HEK293T (cell line): Measurements from ENCODE around the gene ICA1.

ENCODE experiments used
- CTCF ChIA-PET: fragments of 350-600 bp; formaldehyde crosslinking; extraction: SDS; loops from one replicate; lab custom pipeline; 2021; ENCODE audit warnings: antibody characterized with exemption, inconsistent platforms; lab: Yijun Ruan, JAX
- POLR2A ChIA-PET: fragments of 350-600 bp; formaldehyde crosslinking; extraction: SDS; loops from one replicate; lab custom pipeline; 2020; ENCODE audit warnings: antibody characterized with exemption, inconsistent platforms; lab: Yijun Ruan, JAX
- DNase-seq: peaks from one replicate; pipeline ENCODE4 v3.0.0; 2012; ENCODE audit warnings: mixed read lengths; ENCODE audit errors: extremely low spot score
- ARNT ChIP-seq: fragments of 450-650 bp; IDR thresholded peaks from 2 replicates; pipeline ENCODE4 v1.6.1; 2017; ENCODE audit warnings: mild to moderate bottlenecking
- BHLHE40 ChIP-seq: fragments of 450-650 bp; IDR thresholded peaks from 2 replicates; pipeline ENCODE4 v1.6.1; 2016; ENCODE audit warnings: mild to moderate bottlenecking, moderate library complexity, borderline replicate concordance
- CTBP1 ChIP-seq: fragments of 450-650 bp; IDR thresholded peaks from 2 replicates; pipeline ENCODE4 v1.6.1; 2016; ENCODE audit warnings: borderline replicate concordance
- ELF4 ChIP-seq: fragments of 450-650 bp; IDR thresholded peaks from 2 replicates; pipeline ENCODE4 v1.6.1; 2017; ENCODE audit warnings: antibody characterized with exemption
- FOXA1 ChIP-seq: fragments of 450-650 bp; IDR thresholded peaks from 2 replicates; pipeline ENCODE4 v1.6.1; 2016; ENCODE audit warnings: mild to moderate bottlenecking
- FOXK2 ChIP-seq: fragments of 450-650 bp; IDR thresholded peaks from 2 replicates; pipeline ENCODE4 v1.6.1; 2016; ENCODE audit warnings: mild to moderate bottlenecking
- FOXM1 ChIP-seq: fragments of 450-650 bp; IDR thresholded peaks from 2 replicates; pipeline ENCODE4 v1.6.1; 2017; ENCODE audit warnings: mild to moderate bottlenecking, borderline replicate concordance
- HDGF ChIP-seq: fragments of 450-650 bp; IDR thresholded peaks from 2 replicates; pipeline ENCODE4 v1.6.1; 2017; ENCODE audit warnings: antibody characterized with exemption, borderline replicate concordance
- L3MBTL2 ChIP-seq: fragments of 450-650 bp; conservative IDR thresholded peaks from 2 replicates; pipeline ENCODE4 v1.6.1; 2016; ENCODE audit warnings: mild to moderate bottlenecking
- LEF1 ChIP-seq: fragments of 450-650 bp; IDR thresholded peaks from 2 replicates; pipeline ENCODE4 v1.6.1; 2017; ENCODE audit warnings: mild to moderate bottlenecking, borderline replicate concordance
- NFRKB ChIP-seq: fragments of 450-650 bp; IDR thresholded peaks from 2 replicates; pipeline ENCODE4 v1.6.1; 2016; ENCODE audit warnings: mild to moderate bottlenecking, moderate library complexity
- PKNOX1 ChIP-seq: fragments of 450-650 bp; IDR thresholded peaks from 2 replicates; pipeline ENCODE4 v1.6.1; 2016
- SP1 ChIP-seq: fragments of 450-650 bp; IDR thresholded peaks from 2 replicates; pipeline ENCODE4 v1.6.1; 2017
- SUZ12 ChIP-seq: fragments of 450-650 bp; IDR thresholded peaks from 2 replicates; pipeline ENCODE4 v1.6.1; 2016; ENCODE audit warnings: mild to moderate bottlenecking
- TARDBP ChIP-seq: fragments of 450-650 bp; IDR thresholded peaks from 2 replicates; pipeline ENCODE4 v1.6.1; 2016
- ZNF384 ChIP-seq: fragments of 450-650 bp; IDR thresholded peaks from 2 replicates; pipeline ENCODE4 v1.6.1; 2016

ICA1 gene

GRCh38 chr7:8271960-8272359, 10.0 kb upstream of the ICA1 start:
- ChIA-PET CTCF (no interaction called here), POLR2A (interaction anchor here (1.2 kb wide), 1 partner anchor 9 kb away, joined by 3 read pairs; no protein-coding TSS in a partner anchor)
- DNase-seq = no peak
- TF ChIP-seq FOXK2 (no peak), SUZ12 (no peak), BHLHE40 (no peak), PKNOX1 (no peak), L3MBTL2 (no peak), NFRKB (no peak), ARNT (no peak), ZNF384 (no peak), TARDBP (no peak), ELF4 (no peak), FOXM1 (no peak), CTBP1 (no peak), HDGF (no peak), FOXA1 (no peak)

GRCh38 chr7:8263048-8263447, 1.1 kb upstream of the ICA1 start:
- no peak for DNase-seq
- TF ChIP-seq LEF1 = no peak
- TF ChIP-seq SP1 = no peak
- TF ChIP-seq SUZ12 = no peak
- TF ChIP-seq ELF4 = no peak
- TF ChIP-seq PKNOX1 = no peak
- no peak for TF ChIP-seq CTBP1
- ChIA-PET POLR2A (interaction anchor here (1.0 to 1.4 kb wide), 3 partner anchors 8 to 41 kb away, joined by 3 read pairs; no protein-coding TSS in a partner anchor), CTCF (interaction anchor here (0.7 kb wide), 2 partner anchors 23 to 33 kb away, joined by 3 to 4 read pairs; no protein-coding TSS in a partner anchor)

GRCh38 chr7:8260871-8261694, 884 bp downstream of the ICA1 start:
- ChIA-PET CTCF (interaction anchor here (1.3 kb wide), 1 partner anchor 34 kb away, joined by 3 read pairs; no protein-coding TSS in a partner anchor), POLR2A (interaction anchor here (1.1 to 1.5 kb wide), 4 partner anchors 9 to 46 kb away, joined by 3 to 5 read pairs (median 4); no protein-coding TSS in a partner anchor)
- DNase-seq = peak; percentile 18
- TF ChIP-seq BHLHE40 (no peak), FOXM1 (no peak), TARDBP (no peak)

DNA sequence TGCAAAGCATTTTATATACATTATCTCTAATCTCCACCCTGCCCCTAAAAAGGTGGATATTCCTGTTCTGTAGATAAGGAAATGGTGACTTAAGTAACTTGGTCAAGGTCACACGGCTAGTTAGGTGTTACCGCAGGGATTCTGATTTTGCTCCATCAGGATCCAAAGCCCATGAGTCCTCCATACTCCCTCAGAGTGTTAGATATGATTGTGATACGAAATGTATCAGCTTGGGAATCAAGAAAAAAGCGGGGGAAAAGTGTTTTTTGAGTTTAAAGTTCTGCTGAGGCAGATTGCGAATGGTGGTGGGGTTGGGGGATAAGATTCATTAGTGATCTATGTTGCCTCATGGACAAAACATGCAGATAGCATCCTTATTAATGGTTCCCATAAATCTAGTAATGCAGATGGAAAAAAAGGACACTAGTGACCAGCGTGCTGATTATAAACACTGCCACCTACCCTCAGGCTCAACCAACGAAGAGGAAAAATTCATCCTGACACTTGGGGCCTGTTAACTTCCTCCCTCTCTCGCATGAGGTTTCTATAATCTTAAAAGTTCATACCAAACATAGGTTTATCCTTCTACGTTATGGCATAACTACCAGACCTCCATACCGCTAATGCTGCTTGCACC, 2.3 kb downstream of the ICA1 start:
- ChIA-PET CTCF (no interaction called here), POLR2A (no interaction called here)
- no peak for DNase-seq
- TF ChIP-seq PKNOX1 = no peak
- no peak for TF ChIP-seq LEF1
- TF ChIP-seq L3MBTL2 = no peak
- TF ChIP-seq ARNT = no peak
- TF ChIP-seq FOXK2 = no peak
- no peak for TF ChIP-seq TARDBP
- no peak for TF ChIP-seq ZNF384
- TF ChIP-seq FOXM1 = no peak
- TF ChIP-seq SP1 = no peak
- no peak for TF ChIP-seq NFRKB
- no peak for TF ChIP-seq CTBP1
- no peak for TF ChIP-seq HDGF
- no peak for TF ChIP-seq SUZ12

DNA sequence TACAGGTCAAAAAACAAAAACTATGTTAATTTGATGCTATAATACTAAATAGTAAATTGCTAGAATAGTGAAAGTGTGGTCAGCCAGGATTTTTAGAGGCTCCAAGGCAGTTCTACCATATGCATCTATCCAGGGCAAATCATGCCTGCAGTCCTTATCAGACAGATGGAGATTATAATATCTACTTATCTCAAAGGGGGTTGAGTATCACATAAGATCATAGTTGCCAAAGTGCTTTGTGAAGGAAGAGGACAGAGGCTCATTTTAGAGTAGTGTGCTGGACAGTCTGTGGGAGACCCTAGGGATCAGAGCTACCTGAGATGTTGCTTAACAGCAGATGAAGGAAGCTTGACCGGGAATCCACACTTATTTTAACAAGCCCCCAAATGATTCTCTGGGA, 3.2 kb downstream of the ICA1 start:
- POLR2A ChIA-PET = no interaction called here
- DNase-seq = no peak
- CTCF ChIA-PET = no interaction called here
- no peak for TF ChIP-seq L3MBTL2
- no peak for TF ChIP-seq FOXM1
- no peak for TF ChIP-seq SUZ12
- no peak for TF ChIP-seq PKNOX1
- no peak for TF ChIP-seq ARNT
- no peak for TF ChIP-seq BHLHE40
- no peak for TF ChIP-seq ZNF384
- TF ChIP-seq FOXK2 = no peak
- no peak for TF ChIP-seq FOXA1
- no peak for TF ChIP-seq ELF4
- no peak for TF ChIP-seq TARDBP
- TF ChIP-seq HDGF = no peak
- no peak for TF ChIP-seq SP1
- TF ChIP-seq CTBP1 = no peak
